Measurements from ENCODE around the gene SORCS1.

DNA sequence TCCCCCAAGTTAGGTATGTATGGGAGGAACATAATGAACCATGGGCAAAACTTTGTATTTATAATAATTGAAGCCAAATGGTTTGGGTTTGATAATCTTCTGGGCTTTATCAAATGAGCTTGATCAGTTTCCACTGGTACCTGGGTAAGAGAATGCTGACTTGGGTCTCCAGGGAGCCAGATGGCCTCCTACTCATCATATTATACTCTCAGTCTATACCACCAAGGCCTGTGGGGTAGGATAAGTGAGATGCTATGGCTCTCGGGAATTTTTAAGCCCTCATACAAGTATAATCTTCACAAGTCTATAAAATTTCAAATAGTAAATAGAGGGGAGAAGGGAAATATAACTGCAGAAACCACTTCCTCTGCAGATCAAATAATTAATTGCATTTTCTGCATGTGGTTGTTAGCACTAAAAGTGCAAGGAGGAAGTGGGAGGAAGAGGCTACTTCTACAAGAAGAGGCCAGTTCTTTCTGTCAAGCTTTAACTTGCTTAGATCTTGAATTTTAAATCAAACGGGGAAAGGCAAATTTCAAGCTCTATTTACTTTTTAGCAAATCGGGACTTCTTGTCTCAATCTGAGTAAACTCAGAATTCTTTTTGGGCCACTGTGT is 349.0 kb downstream of the SORCS1 start:
- TF ChIP-seq CHD4 (IDR thresholded peaks at IDR 0.05; ENCODE audit: borderline replicate concordance, low read length): no peak
- no peak for TF ChIP-seq MEIS2 (CRISPR knock-in tag; IDR thresholded peaks at IDR 0.05)
- TF ChIP-seq, protein P1, sequence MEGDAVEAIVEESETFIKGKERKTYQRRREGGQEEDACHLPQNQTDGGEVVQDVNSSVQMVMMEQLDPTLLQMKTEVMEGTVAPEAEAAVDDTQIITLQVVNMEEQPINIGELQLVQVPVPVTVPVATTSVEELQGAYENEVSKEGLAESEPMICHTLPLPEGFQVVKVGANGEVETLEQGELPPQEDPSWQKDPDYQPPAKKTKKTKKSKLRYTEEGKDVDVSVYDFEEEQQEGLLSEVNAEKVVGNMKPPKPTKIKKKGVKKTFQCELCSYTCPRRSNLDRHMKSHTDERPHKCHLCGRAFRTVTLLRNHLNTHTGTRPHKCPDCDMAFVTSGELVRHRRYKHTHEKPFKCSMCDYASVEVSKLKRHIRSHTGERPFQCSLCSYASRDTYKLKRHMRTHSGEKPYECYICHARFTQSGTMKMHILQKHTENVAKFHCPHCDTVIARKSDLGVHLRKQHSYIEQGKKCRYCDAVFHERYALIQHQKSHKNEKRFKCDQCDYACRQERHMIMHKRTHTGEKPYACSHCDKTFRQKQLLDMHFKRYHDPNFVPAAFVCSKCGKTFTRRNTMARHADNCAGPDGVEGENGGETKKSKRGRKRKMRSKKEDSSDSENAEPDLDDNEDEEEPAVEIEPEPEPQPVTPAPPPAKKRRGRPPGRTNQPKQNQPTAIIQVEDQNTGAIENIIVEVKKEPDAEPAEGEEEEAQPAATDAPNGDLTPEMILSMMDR (CRISPR knock-in tag; IDR thresholded peaks at IDR 0.05): no peak
- TF ChIP-seq SRF (IDR thresholded peaks at IDR 0.05; ENCODE audit: low read depth, low read length): no peak
- no peak for TF ChIP-seq ZNF75D (CRISPR knock-in tag; IDR thresholded peaks at IDR 0.05; ENCODE audit: borderline replicate concordance)
- no peak for TF ChIP-seq ZNF124 (CRISPR knock-in tag; IDR thresholded peaks at IDR 0.05)
- no peak for TF ChIP-seq ARNTL (CRISPR knock-in tag; IDR thresholded peaks at IDR 0.05)
- no peak for TF ChIP-seq POLR2AphosphoS5 (IDR thresholded peaks at IDR 0.05; ENCODE audit: low read depth, low read length)
- no peak for TF ChIP-seq TBP (CRISPR knock-in tag; IDR thresholded peaks at IDR 0.05)

Measured in HepG2 (cell line).